HG02970 (cell line): ENCODE data around the gene FCMR.
A peak's percentile ranks its signal among the peaks of the same experiment; 100 is the strongest.

Experiments used
- ATAC-seq: cut with Tn5 transposase; IDR thresholded peaks from one replicate; pipeline ENCODE4 v1.9.1; 2021; ENCODE audit warnings: mild to moderate bottlenecking, moderate library complexity, moderate number of reproducible peaks; ENCODE audit not compliant: unreplicated experiment, low FRiP score

Gene FCMR

GRCh38 chr1:206951318-206952100 lies 29.8 kb upstream of the FCMR start:
- ATAC-seq: no peak

GRCh38 chr1:206949641-206950040 lies 27.9 kb upstream of the FCMR start:
- ATAC-seq: no peak

- ATAC-seq: no peak
Measured at GRCh38 chr1:206949208-206949607, 27.5 kb upstream of the FCMR start.

GRCh38 chr1:206947255-206947654 lies 25.5 kb upstream of the FCMR start:
- no peak for ATAC-seq

GRCh38 chr1:206946261-206946660 lies 24.5 kb upstream of the FCMR start, which contains the start of gene PIGR:
PIGR (minus strand) TSS chr1:206946466; CDS start chr1:206940531, 5,935 bp downstream.
- no peak for ATAC-seq

- no peak for ATAC-seq
Measured at GRCh38 chr1:206945779-206946178, 24.0 kb upstream of the FCMR start.

GRCh38 chr1:206944703-206945102 lies 23.0 kb upstream of the FCMR start:
- no peak for ATAC-seq

GRCh38 chr1:206941766-206942418 lies 20.2 kb upstream of the FCMR start:
- ATAC-seq: no peak

- ATAC-seq: no peak
Measured at GRCh38 chr1:206940588-206940936, 18.8 kb upstream of the FCMR start.

- no peak for ATAC-seq
Measured at GRCh38 chr1:206939841-206940587, 18.3 kb upstream of the FCMR start.

- ATAC-seq: no peak
Measured at GRCh38 chr1:206939131-206939530, 17.4 kb upstream of the FCMR start.

GRCh38 chr1:206937425-206937824 lies 15.7 kb upstream of the FCMR start:
- ATAC-seq: no peak

GRCh38 chr1:206935491-206936067 lies 13.8 kb upstream of the FCMR start:
- ATAC-seq: no peak

- ATAC-seq: no peak
Measured at GRCh38 chr1:206933333-206933945, 11.7 kb upstream of the FCMR start.

- ATAC-seq: no peak
Measured at GRCh38 chr1:206932177-206932576, 10.4 kb upstream of the FCMR start.

GRCh38 chr1:206931709-206932108 lies 10.0 kb upstream of the FCMR start:
- ATAC-seq: no peak

- peak; percentile 51 for ATAC-seq
Measured at GRCh38 chr1:206930210-206930798, 8.6 kb upstream of the FCMR start.

- no peak for ATAC-seq
Measured at GRCh38 chr1:206929524-206929923, 7.8 kb upstream of the FCMR start.

GRCh38 chr1:206926286-206926685 lies 4.5 kb upstream of the FCMR start:
- no peak for ATAC-seq

- ATAC-seq: peak; percentile 46
Measured at GRCh38 chr1:206925106-206925736, 3.5 kb upstream of the FCMR start.
